HL-60 (cell line): ENCODE measurements around the gene UTS2B.

Experiments used
- CTCF ChIP-seq: IDR thresholded peaks from one replicate; pipeline ENCODE4 v1.5.1; 2011; ENCODE audit warnings: low read length, control low read depth, inconsistent platforms; ENCODE audit not compliant: insufficient read depth
- POLR2AphosphoS5 ChIP-seq: IDR thresholded peaks from 2 replicates; pipeline ENCODE4 v1.6.1; 2012; ENCODE audit warnings: low read depth
- TF ChIP-seq, protein P1 (sequence below): IDR thresholded peaks from 2 replicates; pipeline ENCODE4 v1.6.1; 2012; ENCODE audit warnings: low read depth; ENCODE audit not compliant: insufficient replicate concordance

- no peak for TF ChIP-seq CTCF
- TF ChIP-seq POLR2AphosphoS5 = no peak
- TF ChIP-seq, protein P1, sequence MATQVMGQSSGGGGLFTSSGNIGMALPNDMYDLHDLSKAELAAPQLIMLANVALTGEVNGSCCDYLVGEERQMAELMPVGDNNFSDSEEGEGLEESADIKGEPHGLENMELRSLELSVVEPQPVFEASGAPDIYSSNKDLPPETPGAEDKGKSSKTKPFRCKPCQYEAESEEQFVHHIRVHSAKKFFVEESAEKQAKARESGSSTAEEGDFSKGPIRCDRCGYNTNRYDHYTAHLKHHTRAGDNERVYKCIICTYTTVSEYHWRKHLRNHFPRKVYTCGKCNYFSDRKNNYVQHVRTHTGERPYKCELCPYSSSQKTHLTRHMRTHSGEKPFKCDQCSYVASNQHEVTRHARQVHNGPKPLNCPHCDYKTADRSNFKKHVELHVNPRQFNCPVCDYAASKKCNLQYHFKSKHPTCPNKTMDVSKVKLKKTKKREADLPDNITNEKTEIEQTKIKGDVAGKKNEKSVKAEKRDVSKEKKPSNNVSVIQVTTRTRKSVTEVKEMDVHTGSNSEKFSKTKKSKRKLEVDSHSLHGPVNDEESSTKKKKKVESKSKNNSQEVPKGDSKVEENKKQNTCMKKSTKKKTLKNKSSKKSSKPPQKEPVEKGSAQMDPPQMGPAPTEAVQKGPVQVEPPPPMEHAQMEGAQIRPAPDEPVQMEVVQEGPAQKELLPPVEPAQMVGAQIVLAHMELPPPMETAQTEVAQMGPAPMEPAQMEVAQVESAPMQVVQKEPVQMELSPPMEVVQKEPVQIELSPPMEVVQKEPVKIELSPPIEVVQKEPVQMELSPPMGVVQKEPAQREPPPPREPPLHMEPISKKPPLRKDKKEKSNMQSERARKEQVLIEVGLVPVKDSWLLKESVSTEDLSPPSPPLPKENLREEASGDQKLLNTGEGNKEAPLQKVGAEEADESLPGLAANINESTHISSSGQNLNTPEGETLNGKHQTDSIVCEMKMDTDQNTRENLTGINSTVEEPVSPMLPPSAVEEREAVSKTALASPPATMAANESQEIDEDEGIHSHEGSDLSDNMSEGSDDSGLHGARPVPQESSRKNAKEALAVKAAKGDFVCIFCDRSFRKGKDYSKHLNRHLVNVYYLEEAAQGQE = no peak
Measured at GRCh38 chr3:191246630-191247029, 83.7 kb downstream of the UTS2B start.
